Neutrophil (primary cell): ENCODE data around the gene XYLT1.

Experiments used
- H3K27ac ChIP-seq: fragments of 200-600 bp; sonication (generic); 2 replicates; pipeline ENCODE4 v1.5.1; 2016; ENCODE audit warnings: mild to moderate bottlenecking, moderate library complexity
- H3K27me3 ChIP-seq: fragments of 200-600 bp; sonication (generic); 2 replicates; pipeline ENCODE4 v1.6.0; 2016; ENCODE audit warnings: mild to moderate bottlenecking
- H3K36me3 ChIP-seq: fragments of 200-600 bp; sonication (generic); 2 replicates; pipeline ENCODE4 v1.5.1; 2017
- H3K4me1 ChIP-seq, 2 experiments: fragments of 200-600 bp in 1 of 2; sonication (generic) in 1 of 2; 1 replicate in 1 of 2; 2 replicates in 1 of 2; pipeline versions ENCODE4 v1.5.1 to v1.6.1; 2013 to 2016; ENCODE audit warnings: low read depth in 1 of 2, low read length in 1 of 2, mild to moderate bottlenecking in 1 of 2, moderate library complexity in 1 of 2; ENCODE audit not compliant: control insufficient read depth in 1 of 2, insufficient read depth in 1 of 2
- H3K4me3 ChIP-seq, 2 experiments: fragments of 200-600 bp in 1 of 2; sonication (generic) in 1 of 2; 1 replicate in 1 of 2; 2 replicates in 1 of 2; pipeline ENCODE4 v1.5.1; 2013 to 2016; ENCODE audit warnings: low read depth in 1 of 2, low read length in 1 of 2, mild to moderate bottlenecking in 1 of 2, moderate library complexity in 1 of 2
- H3K9me3 ChIP-seq: fragments of 200-600 bp; sonication (generic); 2 replicates; pipeline ENCODE4 v1.5.1; 2016
- CTCF ChIP-seq: fragments of 200-600 bp; sonication (generic); IDR thresholded peaks from 2 replicates; pipeline ENCODE4 v1.5.1; 2016; ENCODE audit warnings: antibody characterized with exemption

Gene XYLT1

DNA sequence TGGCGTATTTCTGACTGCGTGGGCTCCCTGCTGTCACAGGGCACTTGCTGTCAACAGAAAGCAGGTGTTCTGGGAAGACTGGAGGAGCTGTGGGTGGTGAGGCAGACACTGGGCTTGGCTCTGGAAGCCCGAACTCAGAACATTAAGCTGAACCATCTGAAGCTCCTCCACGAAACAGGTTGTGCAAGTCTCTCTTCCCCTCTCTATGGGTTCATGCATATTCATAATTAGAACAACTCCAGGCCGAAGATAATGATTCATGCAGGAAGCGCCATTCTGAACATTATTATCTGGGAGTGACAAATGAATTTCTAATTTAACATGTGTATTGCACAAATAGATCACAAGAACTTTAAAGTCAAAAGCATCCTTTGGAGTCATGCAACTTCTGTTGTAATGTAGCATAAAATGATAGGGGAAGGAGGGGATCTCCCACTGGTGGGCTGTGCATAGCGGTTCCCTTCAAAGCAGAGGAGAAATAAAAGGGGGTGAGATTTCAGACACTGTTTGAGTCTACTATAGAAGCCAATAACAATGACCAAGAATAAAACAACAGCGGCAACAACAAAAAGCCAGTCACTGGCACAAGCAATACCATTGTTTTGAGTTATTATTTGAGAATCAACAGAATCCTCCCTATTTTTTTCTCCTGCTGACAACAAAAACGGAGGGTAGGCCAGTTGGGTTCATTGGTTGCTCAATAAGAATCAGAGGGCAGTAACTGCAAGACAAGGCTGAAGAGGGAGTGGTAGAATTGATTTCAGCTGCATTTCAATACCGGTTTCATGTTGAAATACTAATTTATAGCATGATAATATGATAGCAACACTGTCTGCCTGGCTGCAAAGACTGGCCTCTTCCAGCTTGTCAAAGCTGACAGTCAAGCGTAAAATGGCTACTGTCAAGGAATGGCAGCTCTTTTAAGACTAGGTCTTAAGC is 407.3 kb downstream of the XYLT1 start:
- Histone ChIP-seq H3K9me3 (no peaks in the 10 kb centered on the region), H3K36me3 (no peaks in the 10 kb centered on the region), H3K4me1 (no peaks in the 10 kb centered on the region), H3K27ac (no peak overlapping the region), H3K4me3 (no peak overlapping the region), H3K27me3 (peaks cover 18% of the 10 kb centered on the region)
- no peak for TF ChIP-seq CTCF

DNA sequence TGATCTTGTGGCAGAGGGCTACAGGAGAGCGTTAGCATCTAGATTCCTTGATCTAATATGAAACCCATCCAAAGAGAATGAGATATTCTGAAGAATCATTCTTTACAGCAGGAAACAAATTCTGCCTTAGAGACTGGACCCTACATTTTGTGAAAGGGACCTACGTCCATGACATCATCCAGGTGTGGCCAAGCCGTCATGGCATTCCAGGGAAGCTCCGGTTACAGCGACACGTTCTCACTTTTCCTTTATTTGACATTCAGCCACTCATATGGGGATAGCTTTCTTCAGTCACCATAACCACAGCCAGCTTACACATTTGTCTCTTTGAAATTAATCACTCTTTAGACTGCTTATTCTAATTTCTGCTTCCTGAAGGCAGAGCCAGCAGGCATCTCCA is 408.1 kb downstream of the XYLT1 start:
- TF ChIP-seq CTCF: no peak
- H3K27ac ChIP-seq: no peak overlapping the region
- no peak overlapping the region for H3K4me3 ChIP-seq
- H3K36me3 ChIP-seq: no peaks in the 10 kb centered on the region
- H3K27me3 ChIP-seq: peaks cover 15% of the 10 kb centered on the region
- no peaks in the 10 kb centered on the region for H3K9me3 ChIP-seq
- no peaks in the 10 kb centered on the region for H3K4me1 ChIP-seq

DNA sequence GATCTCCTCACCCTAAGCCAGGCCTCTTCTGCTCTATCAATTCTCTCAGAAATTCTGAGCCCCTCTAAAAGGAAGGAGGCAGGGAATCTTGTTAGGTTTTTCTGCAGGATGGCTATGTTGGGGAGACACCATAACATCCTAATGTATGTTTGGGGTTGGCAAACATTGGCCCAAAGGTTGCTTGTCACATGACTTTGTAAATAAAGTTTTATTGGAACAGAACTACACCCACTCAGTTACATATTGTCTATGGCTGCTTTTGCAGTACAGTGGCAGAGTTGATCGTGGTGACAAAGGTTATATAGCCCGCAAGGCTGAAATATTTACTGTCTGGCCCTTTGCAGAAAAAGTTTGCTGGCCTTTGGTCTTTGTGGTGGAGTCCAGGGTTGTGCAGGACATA is 409.4 kb downstream of the XYLT1 start:
- Histone ChIP-seq H3K4me3 (no peak overlapping the region), H3K36me3 (no peaks in the 10 kb centered on the region), H3K27me3 (peaks cover 10% of the 10 kb centered on the region), H3K9me3 (no peaks in the 10 kb centered on the region), H3K4me1 (no peaks in the 10 kb centered on the region), H3K27ac (no peak overlapping the region)
- TF ChIP-seq CTCF: no peak

DNA sequence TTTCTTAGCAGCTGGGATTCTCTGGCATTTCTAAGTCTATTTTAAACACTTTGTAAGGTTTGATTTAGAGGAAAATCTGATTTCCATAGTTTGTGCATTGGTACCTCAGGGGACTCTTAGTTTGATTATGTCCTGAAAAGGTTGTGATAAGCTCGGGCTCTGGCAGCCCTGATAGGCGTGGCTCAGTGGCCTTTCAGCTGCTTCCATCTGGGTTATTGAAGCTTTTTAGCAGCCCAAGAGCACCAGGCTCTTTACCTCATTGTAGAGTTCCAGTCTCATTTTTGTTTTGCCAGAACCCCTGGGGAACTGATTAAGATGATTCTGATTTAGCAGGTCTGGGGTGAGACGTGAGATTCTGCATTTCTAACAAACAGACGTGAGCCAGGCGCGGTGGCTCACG is 412.3 kb downstream of the XYLT1 start:
- TF ChIP-seq CTCF: no peak
- peaks cover 12% of the 10 kb centered on the region for H3K27me3 ChIP-seq

GRCh38 chr16:17056666-17057065 is 414.1 kb downstream of the XYLT1 start:
- Histone ChIP-seq H3K9me3 (no peaks in the 10 kb centered on the region), H3K4me1 (no peaks in the 10 kb centered on the region), H3K27ac (no peak overlapping the region), H3K27me3 (peaks cover 8% of the 10 kb centered on the region), H3K4me3 (no peak overlapping the region), H3K36me3 (no peaks in the 10 kb centered on the region)
- TF ChIP-seq CTCF: no peak

More for the DNA sequence above, 412.3 kb downstream of the XYLT1 start:
- H3K4me3 ChIP-seq: no peak overlapping the region
- no peaks in the 10 kb centered on the region for H3K36me3 ChIP-seq
- H3K27ac ChIP-seq: no peak overlapping the region
- no peaks in the 10 kb centered on the region for H3K9me3 ChIP-seq
- no peaks in the 10 kb centered on the region for H3K4me1 ChIP-seq
